ENCODE results near the gene SLC13A1.

DNA sequence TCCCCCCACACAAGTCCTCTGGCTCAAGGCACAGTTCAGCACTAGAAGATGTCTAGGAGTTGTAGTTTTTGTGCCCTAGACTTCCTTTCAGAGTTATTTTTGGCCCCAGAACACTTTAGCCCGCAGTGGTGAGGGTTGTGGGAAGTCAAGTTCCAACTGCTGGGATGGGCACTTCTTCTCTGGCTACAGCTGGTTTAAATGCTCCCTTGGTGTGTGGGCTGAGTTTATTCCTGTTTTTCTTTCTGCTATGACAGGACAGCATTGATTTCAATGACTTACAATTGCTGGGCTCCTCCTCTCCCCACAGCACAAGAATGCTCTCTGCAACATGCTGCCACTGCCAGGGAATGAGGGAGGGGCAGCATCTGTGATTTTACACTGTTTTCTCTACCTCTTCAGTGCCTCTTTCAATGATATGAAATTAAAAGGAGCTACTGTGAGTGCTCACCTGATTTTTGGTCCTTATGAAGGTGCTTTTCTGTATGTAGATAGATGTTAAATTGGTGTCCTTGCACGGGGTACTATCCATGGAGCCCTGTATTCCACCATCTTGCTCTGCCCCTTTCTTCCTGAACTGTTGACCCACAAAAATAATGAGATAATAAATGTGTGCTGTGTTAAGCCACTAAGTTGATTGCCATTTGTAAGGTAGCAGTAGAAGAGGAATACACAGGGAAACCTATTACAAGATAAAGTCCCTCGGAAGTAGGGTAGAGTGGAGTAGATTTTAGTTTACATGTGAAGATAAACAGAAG is 56.3 kb downstream of the SLC13A1 start:
- TF ChIP-seq, protein P1, sequence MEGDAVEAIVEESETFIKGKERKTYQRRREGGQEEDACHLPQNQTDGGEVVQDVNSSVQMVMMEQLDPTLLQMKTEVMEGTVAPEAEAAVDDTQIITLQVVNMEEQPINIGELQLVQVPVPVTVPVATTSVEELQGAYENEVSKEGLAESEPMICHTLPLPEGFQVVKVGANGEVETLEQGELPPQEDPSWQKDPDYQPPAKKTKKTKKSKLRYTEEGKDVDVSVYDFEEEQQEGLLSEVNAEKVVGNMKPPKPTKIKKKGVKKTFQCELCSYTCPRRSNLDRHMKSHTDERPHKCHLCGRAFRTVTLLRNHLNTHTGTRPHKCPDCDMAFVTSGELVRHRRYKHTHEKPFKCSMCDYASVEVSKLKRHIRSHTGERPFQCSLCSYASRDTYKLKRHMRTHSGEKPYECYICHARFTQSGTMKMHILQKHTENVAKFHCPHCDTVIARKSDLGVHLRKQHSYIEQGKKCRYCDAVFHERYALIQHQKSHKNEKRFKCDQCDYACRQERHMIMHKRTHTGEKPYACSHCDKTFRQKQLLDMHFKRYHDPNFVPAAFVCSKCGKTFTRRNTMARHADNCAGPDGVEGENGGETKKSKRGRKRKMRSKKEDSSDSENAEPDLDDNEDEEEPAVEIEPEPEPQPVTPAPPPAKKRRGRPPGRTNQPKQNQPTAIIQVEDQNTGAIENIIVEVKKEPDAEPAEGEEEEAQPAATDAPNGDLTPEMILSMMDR (IDR thresholded peaks at IDR 0.05) = no peak
- TF ChIP-seq POLR2A (IDR thresholded peaks at IDR 0.05) = no peak
